Measurements from ENCODE around the gene CRELD2. TPM values are rescaled to one million over a fixed set of nuclear protein-coding genes. Genes with fewer than 3 reads are reported as not detected.

CRELD2 gene, protein sequence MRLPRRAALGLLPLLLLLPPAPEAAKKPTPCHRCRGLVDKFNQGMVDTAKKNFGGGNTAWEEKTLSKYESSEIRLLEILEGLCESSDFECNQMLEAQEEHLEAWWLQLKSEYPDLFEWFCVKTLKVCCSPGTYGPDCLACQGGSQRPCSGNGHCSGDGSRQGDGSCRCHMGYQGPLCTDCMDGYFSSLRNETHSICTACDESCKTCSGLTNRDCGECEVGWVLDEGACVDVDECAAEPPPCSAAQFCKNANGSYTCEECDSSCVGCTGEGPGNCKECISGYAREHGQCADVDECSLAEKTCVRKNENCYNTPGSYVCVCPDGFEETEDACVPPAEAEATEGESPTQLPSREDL
- total RNA-seq (10 to 100 TPM; 57.9 to 64.2 TPM), polyA plus RNA-seq (ENCODE audit: insufficient read depth, low read depth, low replicate concordance) (58.3 TPM)
- long read RNA-seq, donor 1, transcript CRELD2-201 (10 exons, 1,357 nt), result major isoform, 10 of 12 reads
- long read RNA-seq, donor 1, partial matches to known transcripts, result 0 of 12 reads
- long read RNA-seq, donor 1, other reads (novel, unspliced or antisense), result 0 of 12 reads
- long read RNA-seq, donor 2, transcript CRELD2-201 (10 exons, 1,357 nt), result major isoform, 8 of 8 reads
- long read RNA-seq, donor 2, partial matches to known transcripts, result 0 of 8 reads
- long read RNA-seq, donor 2, other reads (novel, unspliced or antisense), result 0 of 8 reads

DNA sequence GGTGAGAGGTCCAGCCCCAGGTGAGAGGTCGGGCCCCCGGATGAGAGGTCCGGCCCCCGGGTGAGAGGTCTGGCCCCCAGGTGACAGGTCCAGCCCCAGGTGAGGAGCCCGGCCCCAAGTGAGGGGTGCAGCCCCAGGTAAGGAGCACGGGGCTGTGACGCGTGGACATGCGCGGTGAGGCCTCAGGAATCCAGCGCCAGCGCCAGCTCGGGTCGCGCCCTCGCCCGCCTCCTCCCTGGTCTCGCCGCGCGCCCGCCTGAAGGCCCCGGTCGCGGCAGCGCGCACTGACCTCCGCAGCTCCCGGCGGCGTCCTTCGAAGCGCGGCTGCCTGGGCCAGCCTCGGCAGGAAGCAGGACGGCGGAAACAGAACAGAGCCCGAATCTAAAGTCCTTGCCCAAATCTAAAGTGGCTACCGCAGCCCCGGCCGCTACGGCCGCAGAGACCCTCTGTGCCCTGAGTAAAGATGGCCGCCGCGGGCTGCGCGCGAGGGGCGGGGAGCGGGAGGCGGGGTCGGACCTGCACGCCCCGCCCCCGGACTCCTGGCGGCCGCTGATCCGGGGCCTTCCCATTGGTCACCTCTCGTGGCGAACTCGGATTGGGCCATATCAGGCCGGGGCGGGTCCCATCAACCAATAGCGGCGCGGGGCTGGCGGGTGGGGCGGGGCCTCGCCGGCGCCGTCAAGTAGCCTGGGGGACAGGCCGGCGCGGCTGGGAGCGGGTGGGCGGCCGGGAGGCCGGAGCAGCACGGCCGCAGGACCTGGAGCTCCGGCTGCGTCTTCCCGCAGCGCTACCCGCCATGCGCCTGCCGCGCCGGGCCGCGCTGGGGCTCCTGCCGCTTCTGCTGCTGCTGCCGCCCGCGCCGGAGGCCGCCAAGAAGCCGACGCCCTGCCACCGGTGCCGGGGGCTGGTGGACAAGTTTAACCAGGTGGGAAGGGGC is at the start of gene CRELD2, which contains the start of gene ALG12:
TSS of gene CRELD2 (plus strand) at position 661 of the 937 bp plus-strand sequence. CDS start at position 797, 136 bp downstream.
TSS of gene ALG12 (minus strand) at position 465 of the 937 bp plus-strand sequence. CDS start 4,673 bp downstream, outside the sequence.
- DNase-seq, result peak; percentile 99
- peak within 1 kb of the TSS; percentile 90 to 97 for H3K27ac ChIP-seq
- intact Hi-C loops (cut with DNase I; ENCODE audit: low total_unique reads), result no loop called here
- no peaks in the 10 kb centered on the region for H3K36me3 ChIP-seq (ENCODE audit: low read depth, missing control alignments)
- H3K27me3 ChIP-seq, result no peaks in the 10 kb centered on the region
- no peak for TF ChIP-seq POLR2A (IDR thresholded peaks at IDR 0.05)
- TF ChIP-seq, protein P1, sequence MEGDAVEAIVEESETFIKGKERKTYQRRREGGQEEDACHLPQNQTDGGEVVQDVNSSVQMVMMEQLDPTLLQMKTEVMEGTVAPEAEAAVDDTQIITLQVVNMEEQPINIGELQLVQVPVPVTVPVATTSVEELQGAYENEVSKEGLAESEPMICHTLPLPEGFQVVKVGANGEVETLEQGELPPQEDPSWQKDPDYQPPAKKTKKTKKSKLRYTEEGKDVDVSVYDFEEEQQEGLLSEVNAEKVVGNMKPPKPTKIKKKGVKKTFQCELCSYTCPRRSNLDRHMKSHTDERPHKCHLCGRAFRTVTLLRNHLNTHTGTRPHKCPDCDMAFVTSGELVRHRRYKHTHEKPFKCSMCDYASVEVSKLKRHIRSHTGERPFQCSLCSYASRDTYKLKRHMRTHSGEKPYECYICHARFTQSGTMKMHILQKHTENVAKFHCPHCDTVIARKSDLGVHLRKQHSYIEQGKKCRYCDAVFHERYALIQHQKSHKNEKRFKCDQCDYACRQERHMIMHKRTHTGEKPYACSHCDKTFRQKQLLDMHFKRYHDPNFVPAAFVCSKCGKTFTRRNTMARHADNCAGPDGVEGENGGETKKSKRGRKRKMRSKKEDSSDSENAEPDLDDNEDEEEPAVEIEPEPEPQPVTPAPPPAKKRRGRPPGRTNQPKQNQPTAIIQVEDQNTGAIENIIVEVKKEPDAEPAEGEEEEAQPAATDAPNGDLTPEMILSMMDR (IDR thresholded peaks at IDR 0.05), result no peak
- WGBS, 2 donors, result 0% methylated on average over 22 to 43 of the region's 103 CpGs
- H3K4me3 ChIP-seq, result peak within 1 kb of the TSS; percentile 83 to 86
- peaks cover 5% of the 10 kb centered on the region for H3K4me1 ChIP-seq
- H3K9me3 ChIP-seq, result no peaks in the 10 kb centered on the region

DNA sequence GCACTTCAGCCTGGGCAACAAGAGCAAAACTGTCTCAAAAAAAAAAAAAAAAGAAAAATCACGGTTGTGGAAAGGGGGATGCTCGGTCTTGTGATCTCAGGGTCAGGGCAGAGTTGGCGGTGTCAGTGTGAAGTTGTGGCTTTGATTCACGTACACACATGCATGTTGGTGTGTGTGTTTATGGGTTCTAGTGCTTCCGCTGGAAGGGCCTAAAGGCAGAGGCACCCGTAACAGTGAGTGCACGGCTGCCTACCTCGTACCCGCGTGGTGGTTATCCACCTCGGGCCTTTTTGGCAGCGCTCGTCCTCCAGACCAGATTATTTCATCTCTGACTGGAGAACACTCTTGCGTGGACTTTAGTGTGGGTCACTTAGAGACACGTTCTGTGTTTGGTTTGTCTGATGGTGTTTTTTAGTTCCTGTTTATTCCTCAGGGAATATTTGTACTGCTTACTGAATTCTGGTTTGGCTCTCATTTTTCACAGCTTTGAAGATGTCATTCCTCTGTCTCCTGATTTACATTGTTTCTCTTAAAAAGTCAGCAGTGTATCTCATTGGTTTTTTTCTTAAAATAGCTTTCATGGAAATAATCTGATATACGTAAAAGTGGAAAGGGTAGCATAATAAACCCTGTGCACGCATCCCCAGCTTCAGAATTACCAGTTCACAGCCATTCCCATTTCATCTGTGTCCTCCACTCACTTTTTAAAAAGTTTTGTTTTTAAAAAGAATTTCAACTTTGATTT is 49.2 kb upstream of the CRELD2 start:
- intact Hi-C loops (cut with DNase I; ENCODE audit: low total_unique reads), result no loop called here
- H3K36me3 ChIP-seq (ENCODE audit: low read depth, missing control alignments), result no peaks in the 10 kb centered on the region
- TF ChIP-seq, protein P1 (IDR thresholded peaks at IDR 0.05), result no peak
- TF ChIP-seq POLR2A (IDR thresholded peaks at IDR 0.05), result no peak

DNA sequence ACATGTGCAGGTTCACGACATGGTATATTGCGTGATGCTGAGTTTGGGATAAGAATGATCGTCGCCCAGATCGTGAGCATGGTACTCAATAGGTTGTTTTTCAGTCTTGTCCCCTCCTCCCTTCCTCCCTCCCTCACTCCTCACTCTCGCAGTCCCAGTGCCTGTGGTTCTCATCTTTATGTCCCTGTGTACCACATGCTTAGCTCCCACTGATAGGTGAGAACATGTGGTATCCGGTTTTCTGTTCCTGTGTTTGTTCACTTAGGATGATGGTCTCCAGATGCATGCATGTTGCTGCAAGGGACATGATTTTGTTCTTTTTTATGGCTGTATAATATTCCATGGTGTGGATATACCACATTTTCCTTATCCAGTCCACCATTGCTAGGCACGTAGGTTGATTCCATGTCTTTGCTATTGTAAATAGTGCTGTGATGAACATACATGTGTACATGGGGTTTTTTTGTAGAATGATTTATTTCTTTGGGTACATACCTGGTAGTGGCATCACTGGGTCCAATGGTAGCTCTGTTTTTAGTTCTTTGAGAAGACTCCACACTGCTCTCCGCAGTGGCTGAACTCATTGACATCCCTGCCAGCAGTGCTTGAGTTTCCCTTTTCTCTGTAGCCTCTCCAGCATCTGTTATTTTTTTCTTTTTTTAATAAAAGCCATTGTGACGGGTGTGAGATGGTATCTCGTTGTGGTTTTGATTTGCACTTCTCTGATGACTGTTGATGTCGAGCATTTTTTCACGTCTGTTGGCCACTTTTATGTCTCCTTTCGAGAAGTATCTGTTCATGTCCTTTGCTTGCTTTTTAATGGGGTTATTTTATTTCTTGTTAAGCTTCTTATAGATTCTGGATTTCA is 48.4 kb upstream of the CRELD2 start:
- H3K27ac ChIP-seq, result no peak overlapping the region
- intact Hi-C loops (cut with DNase I; ENCODE audit: low total_unique reads), result no loop called here
- no peaks in the 10 kb centered on the region for H3K27me3 ChIP-seq
- H3K4me1 ChIP-seq, result no peaks in the 10 kb centered on the region
- H3K4me3 ChIP-seq, result no peak overlapping the region
- TF ChIP-seq, protein P1 (IDR thresholded peaks at IDR 0.05), result no peak
- no peak for TF ChIP-seq POLR2A (IDR thresholded peaks at IDR 0.05)
- 92 to 94% methylated on average over 13 to 14 of the region's 14 CpGs for WGBS, 2 donors
- H3K36me3 ChIP-seq (ENCODE audit: low read depth, missing control alignments), result no peaks in the 10 kb centered on the region
- DNase-seq, result no peak
- no peaks in the 10 kb centered on the region for H3K9me3 ChIP-seq

More for the DNA sequence above, 49.2 kb upstream of the CRELD2 start:
- Histone ChIP-seq H3K4me3 (no peak overlapping the region), H3K27me3 (no peaks in the 10 kb centered on the region), H3K27ac (no peak overlapping the region), H3K9me3 (no peaks in the 10 kb centered on the region), H3K4me1 (no peaks in the 10 kb centered on the region)
- WGBS, 2 donors, result 87 to 90% methylated on average over 17 of the region's 17 CpGs
- DNase-seq, result no peak
